ENCODE data around the gene ENTHD1.

Gene ENTHD1

GRCh38 chr22:39907605-39908097 is 14.1 kb upstream of the ENTHD1 start:
- Histone ChIP-seq H3K9me2 (replicated peaks; ENCODE audit: control insufficient read depth, low read length) (no peaks in the 10 kb centered on the region), H3F3A (ENCODE audit: control insufficient read depth, insufficient read depth) (no peaks in the 10 kb centered on the region), H3K4me1 (ENCODE audit: control insufficient read depth, low read length) (no peaks in the 10 kb centered on the region), H3K4me3 (ENCODE audit: low read length) (no peak overlapping the region), H4K20me1 (ENCODE audit: control insufficient read depth, insufficient read depth, low read depth, low read length) (no peaks in the 10 kb centered on the region), H3K27me3 (ENCODE audit: control insufficient read depth, low read length) (peaks cover 3% of the 10 kb centered on the region; the same call in 1 of the 2 replicates), H3K9me3 (ENCODE audit: control insufficient read depth, insufficient read depth, low read length) (no peaks in the 10 kb centered on the region), H3K79me2 (ENCODE audit: control insufficient read depth, low read length) (no peaks in the 10 kb centered on the region), H3K27ac (ENCODE audit: low read depth, low read length) (no peak overlapping the region), H3K36me3 (ENCODE audit: control insufficient read depth, low read length) (no peaks in the 10 kb centered on the region), H3K4me2 (ENCODE audit: low read length) (no peak overlapping the region)
- TF ChIP-seq EZH2phosphoT487 (IDR thresholded peaks at IDR 0.05; ENCODE audit: borderline replicate concordance, low read length) (no peak), CTCF (IDR thresholded peaks at IDR 0.05; ENCODE audit: low read depth, low read length, poor library complexity, severe bottlenecking) (no peak)

GRCh38 chr22:39907047-39907446 is 13.5 kb upstream of the ENTHD1 start:
- H3K79me2 ChIP-seq (ENCODE audit: control insufficient read depth, low read length) = no peaks in the 10 kb centered on the region

GRCh38 chr22:39906207-39906606 is 12.6 kb upstream of the ENTHD1 start:
- no peak for TF ChIP-seq EZH2phosphoT487 (IDR thresholded peaks at IDR 0.05; ENCODE audit: borderline replicate concordance, low read length)
- TF ChIP-seq CTCF (IDR thresholded peaks at IDR 0.05; ENCODE audit: low read depth, low read length, poor library complexity, severe bottlenecking) = no peak
- H3K36me3 ChIP-seq (ENCODE audit: control insufficient read depth, low read length) = no peaks in the 10 kb centered on the region
- no peaks in the 10 kb centered on the region for H3K79me2 ChIP-seq (ENCODE audit: control insufficient read depth, low read length)
- no peaks in the 10 kb centered on the region for H3F3A ChIP-seq (ENCODE audit: control insufficient read depth, insufficient read depth)
- H3K27ac ChIP-seq (ENCODE audit: low read depth, low read length) = no peak overlapping the region
- H3K27me3 ChIP-seq (ENCODE audit: control insufficient read depth, low read length) = peaks cover 6% of the 10 kb centered on the region
- H3K9me3 ChIP-seq (ENCODE audit: control insufficient read depth, insufficient read depth, low read length) = no peaks in the 10 kb centered on the region
- no peaks in the 10 kb centered on the region for H4K20me1 ChIP-seq (ENCODE audit: control insufficient read depth, insufficient read depth, low read depth, low read length)
- no peaks in the 10 kb centered on the region for H3K9me2 ChIP-seq (replicated peaks; ENCODE audit: control insufficient read depth, low read length)
- no peaks in the 10 kb centered on the region for H3K4me1 ChIP-seq (ENCODE audit: control insufficient read depth, low read length)
- H3K4me3 ChIP-seq (ENCODE audit: low read length) = no peak overlapping the region
- H3K4me2 ChIP-seq (ENCODE audit: low read length) = no peak overlapping the region

More at GRCh38 chr22:39907047-39907446, 13.5 kb upstream of the ENTHD1 start:
- no peaks in the 10 kb centered on the region for H3K4me1 ChIP-seq (ENCODE audit: control insufficient read depth, low read length)
- peaks cover 3% of the 10 kb centered on the region; the same call in 1 of the 2 replicates for H3K27me3 ChIP-seq (ENCODE audit: control insufficient read depth, low read length)
- no peaks in the 10 kb centered on the region for H3K9me3 ChIP-seq (ENCODE audit: control insufficient read depth, insufficient read depth, low read length)
- H3K36me3 ChIP-seq (ENCODE audit: control insufficient read depth, low read length) = no peaks in the 10 kb centered on the region
- H4K20me1 ChIP-seq (ENCODE audit: control insufficient read depth, insufficient read depth, low read depth, low read length) = no peaks in the 10 kb centered on the region
- TF ChIP-seq CTCF (IDR thresholded peaks at IDR 0.05; ENCODE audit: low read depth, low read length, poor library complexity, severe bottlenecking) (no peak), EZH2phosphoT487 (IDR thresholded peaks at IDR 0.05; ENCODE audit: borderline replicate concordance, low read length) (no peak)
- no peak overlapping the region for H3K4me3 ChIP-seq (ENCODE audit: low read length)
- no peak overlapping the region for H3K27ac ChIP-seq (ENCODE audit: low read depth, low read length)
- H3F3A ChIP-seq (ENCODE audit: control insufficient read depth, insufficient read depth) = no peaks in the 10 kb centered on the region
- no peak overlapping the region for H3K4me2 ChIP-seq (ENCODE audit: low read length)
- H3K9me2 ChIP-seq (replicated peaks; ENCODE audit: control insufficient read depth, low read length) = no peaks in the 10 kb centered on the region

Data from DOHH2 (cell line).